Measurements from ENCODE around the gene OXCT2. TPM values are rescaled to one million over a fixed set of nuclear protein-coding genes. Genes with fewer than 3 reads are reported as not detected.

OXCT2 gene
- total RNA-seq, 1 donor: 0.73 TPM

Other genes starting within 250 kb of the OXCT2 start
- gene PABPC4, start 194.6 kb downstream of the OXCT2 start, total RNA-seq: 163 TPM
- not detected for gene HEYL, start 131.7 kb downstream of the OXCT2 start, total RNA-seq
- gene NT5C1A, start 99.2 kb downstream of the OXCT2 start, total RNA-seq: 0.31 TPM
- gene HPCAL4, start 79.9 kb downstream of the OXCT2 start, total RNA-seq: 5.5 TPM
- gene PPIE, start 32.5 kb downstream of the OXCT2 start, total RNA-seq: 20.7 TPM
- gene BMP8B, start 17.5 kb upstream of the OXCT2 start, total RNA-seq: 0.31 TPM
- gene TRIT1, start 112.2 kb upstream of the OXCT2 start, total RNA-seq: 8.2 TPM
- gene MYCL, start 130.6 kb upstream of the OXCT2 start, total RNA-seq: 5.0 TPM
- 8.4 TPM for gene MFSD2A, start 183.8 kb upstream of the OXCT2 start, total RNA-seq

All from mononuclear cell (primary cell).